Urothelium cell line (cell line): ENCODE measurements around the gene MRTFB.

Experiments
- DNase-seq: peaks from one replicate; pipeline ENCODE4 v3.0.0; 2011; ENCODE audit warnings: low spot score, mixed read lengths
- FAIRE-seq: peaks from 2 replicates; lab custom pipeline; 2011; peaks lifted over from hg19 to GRCh38; lab: Jason Lieb, UNC

MRTFB gene

GRCh38 chr16:14223632-14224031, 152.5 kb downstream of the MRTFB start:
- DNase-seq (no peak), FAIRE-seq (no peak)

GRCh38 chr16:14225457-14225856, 154.3 kb downstream of the MRTFB start:
- DNase-seq, result no peak
- FAIRE-seq, result no peak

DNA sequence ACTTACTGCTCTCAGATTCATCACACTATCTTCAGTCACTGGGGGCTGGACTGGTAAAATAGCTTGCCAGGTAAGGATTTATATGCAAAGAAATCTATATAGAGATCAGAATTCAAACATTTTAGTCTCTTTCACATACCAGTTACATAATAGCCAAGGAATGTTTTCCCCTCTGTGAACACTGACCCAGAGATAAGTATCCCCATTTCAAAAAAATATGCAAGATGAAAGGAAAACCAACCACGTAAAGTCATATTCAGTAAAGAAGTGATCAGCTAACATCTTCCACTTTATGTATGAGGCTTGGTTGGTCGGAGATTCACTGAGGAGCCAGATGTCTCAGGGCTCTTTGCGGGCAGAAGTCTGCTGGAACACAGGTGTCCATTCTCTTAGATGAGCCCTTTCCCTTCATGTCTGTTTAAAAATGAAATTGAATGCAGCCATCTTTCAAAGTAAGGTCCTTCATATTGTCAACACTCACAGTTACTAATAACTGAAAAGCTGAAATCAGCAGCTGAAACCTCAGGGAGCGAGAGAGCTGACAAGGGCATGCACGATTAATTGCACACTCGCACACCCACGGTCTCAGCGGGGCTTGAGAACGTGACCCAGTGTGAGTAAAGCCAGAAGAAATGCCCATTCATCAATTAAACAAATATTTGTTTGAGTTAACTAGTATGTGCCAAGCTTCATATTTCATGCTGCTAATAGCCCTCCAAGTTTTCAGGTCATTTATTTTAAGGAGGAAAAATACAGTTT, 161.2 kb downstream of the MRTFB start:
- no peak for FAIRE-seq
- no peak for DNase-seq

GRCh38 chr16:14236401-14236800, 165.3 kb downstream of the MRTFB start:
- FAIRE-seq, result no peak
- DNase-seq, result no peak

DNA sequence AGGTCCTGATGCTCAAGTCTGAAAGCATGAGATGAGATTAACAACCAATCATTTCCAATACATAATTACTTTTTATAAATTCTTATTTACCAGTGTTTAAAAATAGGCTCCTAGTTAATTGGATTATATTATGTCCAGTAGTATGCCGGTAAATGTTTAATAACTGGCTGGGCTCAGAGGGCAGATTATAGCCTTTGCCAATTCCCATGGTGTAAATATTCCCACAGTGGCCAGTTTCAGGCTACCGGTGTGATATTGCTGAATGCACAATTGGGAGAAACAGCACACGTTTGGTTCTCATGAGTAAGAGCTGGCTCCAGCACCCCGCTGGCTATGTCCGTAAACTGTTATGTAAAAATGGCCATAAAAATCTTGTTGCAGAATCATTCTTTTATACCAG, 167.6 kb downstream of the MRTFB start:
- FAIRE-seq (no peak), DNase-seq (no peak)

- DNase-seq, result no peak
- no peak for FAIRE-seq
Measured at GRCh38 chr16:14239791-14240190, 168.7 kb downstream of the MRTFB start.

DNA sequence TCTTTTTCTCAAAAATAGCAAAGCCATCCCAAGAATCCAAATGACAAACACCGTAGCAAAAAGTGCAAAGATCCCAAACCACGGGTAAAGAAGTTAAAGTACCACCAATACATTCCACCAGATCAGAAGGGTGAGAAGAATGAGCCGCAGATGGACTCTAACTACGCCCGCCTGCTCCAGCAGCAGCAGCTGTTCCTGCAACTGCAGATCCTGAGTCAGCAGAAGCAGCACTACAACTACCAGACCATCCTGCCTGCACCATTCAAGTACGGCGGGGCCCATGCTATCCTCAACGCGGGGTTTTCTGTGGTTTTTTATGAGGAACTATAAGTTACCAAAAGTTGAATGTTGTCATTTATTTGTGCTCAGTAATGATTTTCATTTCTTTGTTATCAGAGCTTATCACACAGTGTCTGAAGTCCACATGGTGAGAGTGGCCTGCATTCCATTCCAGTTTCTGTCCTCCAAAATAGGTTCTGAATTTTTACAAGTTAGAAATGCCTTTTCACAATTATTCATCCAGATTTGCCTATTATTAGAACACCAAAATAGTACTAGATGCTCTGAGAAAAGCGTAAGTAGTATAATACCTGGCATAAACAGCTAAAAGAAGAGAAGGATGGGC, 169.2 kb downstream of the MRTFB start:
- DNase-seq (no peak), FAIRE-seq (no peak)

- FAIRE-seq, result no peak
- DNase-seq, result no peak
Measured at GRCh38 chr16:14240964-14241363, 169.8 kb downstream of the MRTFB start.

DNA sequence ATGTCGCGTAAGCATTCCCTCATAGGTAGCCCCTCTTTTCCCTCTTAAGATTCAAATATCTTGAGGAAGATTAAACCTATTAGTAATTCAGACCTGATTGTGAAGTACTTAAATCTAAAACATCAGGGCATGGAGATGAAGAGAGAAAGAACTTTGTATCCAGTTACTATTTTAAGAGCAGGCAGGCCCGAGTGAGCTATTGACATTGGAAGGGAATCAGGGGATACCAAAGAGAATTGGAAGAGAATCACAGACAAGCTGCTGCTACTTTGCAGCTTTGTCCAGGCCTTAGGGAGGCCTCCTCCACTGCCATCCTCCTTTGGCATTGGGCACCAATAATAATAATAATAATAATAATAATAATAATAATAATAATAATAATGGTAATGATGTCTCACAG, 170.5 kb downstream of the MRTFB start:
- FAIRE-seq, result no peak
- no peak for DNase-seq

- FAIRE-seq (no peak), DNase-seq (no peak)
Measured at GRCh38 chr16:14242769-14243168, 171.7 kb downstream of the MRTFB start.

- DNase-seq (no peak), FAIRE-seq (no peak)
Measured at GRCh38 chr16:14244196-14245010, 173.3 kb downstream of the MRTFB start.

DNA sequence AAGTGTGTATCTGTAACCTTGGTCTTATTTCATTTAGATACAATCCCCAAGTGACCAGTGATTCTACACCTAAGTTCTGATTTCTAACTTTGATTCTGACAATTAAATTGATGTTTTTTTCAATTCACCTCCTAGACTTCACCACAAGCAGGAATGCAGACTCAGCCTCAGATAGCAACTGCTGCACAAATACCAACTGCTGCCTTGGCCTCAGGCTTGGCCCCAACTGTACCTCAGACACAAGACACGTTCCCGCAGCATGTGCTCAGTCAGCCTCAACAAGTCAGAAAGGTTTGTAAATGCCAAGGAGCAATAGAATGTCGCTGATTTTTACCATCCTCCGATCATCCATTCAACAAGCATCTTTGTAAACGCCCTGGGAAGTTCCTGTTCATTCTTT, 177.7 kb downstream of the MRTFB start:
- DNase-seq, result no peak
- no peak for FAIRE-seq

- peak; percentile 46 for DNase-seq
- FAIRE-seq, result no peak
Measured at GRCh38 chr16:14249291-14250032, 178.3 kb downstream of the MRTFB start.

DNA sequence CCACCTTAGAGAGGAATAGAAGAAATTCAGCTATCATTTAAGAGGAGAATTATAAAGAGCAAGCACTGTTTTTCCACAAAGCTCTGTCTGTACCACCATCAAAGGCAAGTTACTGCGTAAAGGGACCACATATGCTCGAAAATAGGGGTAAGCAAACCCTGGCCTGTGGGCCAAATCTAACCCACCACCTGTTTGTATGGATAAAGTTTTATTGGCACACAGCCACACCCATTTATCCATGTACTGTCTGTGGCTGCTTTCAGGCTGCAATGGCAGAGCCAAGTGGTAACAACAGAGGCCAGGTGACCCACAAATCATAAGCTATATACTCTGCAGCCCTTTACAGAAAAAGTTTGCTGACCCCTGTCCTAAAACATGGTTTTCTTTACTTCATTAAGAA, 180.3 kb downstream of the MRTFB start:
- no peak for DNase-seq
- FAIRE-seq, result no peak

- DNase-seq (no peak), FAIRE-seq (no peak)
Measured at GRCh38 chr16:14252860-14253259, 181.7 kb downstream of the MRTFB start.

- no peak for DNase-seq
- FAIRE-seq, result no peak
Measured at GRCh38 chr16:14263011-14263410, 191.9 kb downstream of the MRTFB start.

DNA sequence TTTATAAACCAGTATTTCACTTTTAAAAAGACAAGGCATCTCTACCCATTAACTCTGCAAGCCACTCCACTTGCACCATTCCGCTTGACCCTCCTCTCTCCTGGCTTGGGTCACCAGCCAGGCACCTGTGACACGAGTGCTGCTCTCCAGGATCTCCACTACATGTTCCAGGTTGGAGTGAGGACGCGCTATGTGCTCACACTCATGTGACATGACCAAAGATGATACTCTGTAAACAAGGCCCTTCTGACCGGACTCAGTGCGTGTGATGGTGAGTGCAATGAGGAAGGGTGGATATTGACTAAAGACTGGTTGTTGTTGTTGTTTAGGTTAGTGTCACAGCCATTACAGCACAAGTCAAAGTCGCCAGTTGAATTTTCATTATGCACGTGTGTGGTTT, 192.7 kb downstream of the MRTFB start:
- FAIRE-seq (no peak), DNase-seq (no peak)

DNA sequence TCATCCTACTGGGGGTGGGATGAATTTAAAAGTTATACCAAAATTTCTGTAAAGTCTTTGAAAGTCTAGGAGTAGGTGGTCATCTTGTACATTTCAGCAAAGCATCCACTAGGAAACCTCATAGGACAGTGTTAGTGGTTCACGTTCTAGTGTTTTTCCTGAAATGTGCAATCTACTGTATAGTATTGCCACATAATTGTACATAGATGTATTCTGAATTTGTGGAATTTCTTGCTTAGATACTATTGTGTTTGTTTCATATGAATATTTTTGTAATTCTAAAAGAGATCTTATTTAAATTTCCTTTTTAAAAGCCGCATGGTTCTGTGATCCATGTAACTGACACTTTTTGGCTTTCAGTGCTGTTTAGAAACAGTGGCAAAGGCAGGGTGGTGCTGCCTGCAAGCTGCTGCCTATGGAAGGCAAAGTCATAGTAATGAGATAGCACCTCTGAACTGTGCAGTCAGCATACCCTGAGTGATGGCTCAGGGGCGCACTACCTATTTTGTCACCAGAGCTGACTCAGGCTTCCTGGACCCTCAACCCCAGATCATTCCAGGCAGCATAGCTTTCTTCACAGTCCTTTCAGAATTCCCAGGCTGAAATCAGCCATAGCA, 193.3 kb downstream of the MRTFB start:
- FAIRE-seq (no peak), DNase-seq (no peak)

DNA sequence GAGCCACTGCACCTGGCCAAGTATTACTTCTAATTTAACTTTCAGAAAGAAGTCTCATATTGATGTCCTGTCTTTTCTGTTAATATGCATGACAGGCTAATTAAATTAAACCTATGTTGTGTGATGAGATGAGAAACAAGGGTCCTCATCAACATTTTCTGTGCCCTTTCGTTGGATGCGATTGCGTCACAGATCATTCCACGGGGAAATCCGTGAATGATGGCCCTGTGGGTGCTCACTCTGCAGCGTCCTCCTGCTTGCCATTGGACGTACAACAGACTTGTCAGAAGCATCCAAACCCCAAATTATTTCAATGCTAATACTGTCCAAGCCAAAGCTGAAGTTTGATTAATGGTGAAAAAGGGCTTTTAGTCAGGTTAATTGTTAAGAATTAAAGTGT, 197.0 kb downstream of the MRTFB start:
- no peak for FAIRE-seq

DNA sequence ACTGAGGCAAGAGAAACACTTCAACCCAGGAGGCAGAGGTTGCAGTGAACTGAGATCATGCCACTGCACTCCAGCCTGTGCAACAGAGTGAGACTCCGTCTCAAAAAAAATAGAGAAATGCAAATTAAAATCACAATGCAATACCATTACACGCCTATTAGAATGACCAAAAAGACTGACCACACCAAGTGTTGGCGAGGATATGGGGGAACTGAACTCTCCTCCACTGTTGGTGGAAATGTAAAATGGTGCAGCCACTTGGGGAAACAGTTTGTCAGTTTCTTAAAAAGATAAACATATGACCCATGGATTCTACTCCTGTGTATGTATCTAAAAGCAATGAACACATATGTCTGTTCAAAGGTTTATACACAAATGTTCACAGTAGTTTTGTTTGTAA, 204.8 kb downstream of the MRTFB start:
- FAIRE-seq (no peak), DNase-seq (no peak)

More for the DNA sequence above, 197.0 kb downstream of the MRTFB start:
- DNase-seq, result no peak

- DNase-seq (no peak), FAIRE-seq (no peak)
Measured at GRCh38 chr16:14278749-14279148, 207.6 kb downstream of the MRTFB start.
